HG03558 (cell line): ENCODE measurements around the gene HOXD8.

Experiments
- ATAC-seq: cut with Tn5 transposase; IDR thresholded peaks from one replicate; pipeline ENCODE4 v1.9.1; 2021; ENCODE audit warnings: moderate number of reproducible peaks; ENCODE audit not compliant: unreplicated experiment; ENCODE audit errors: extremely low read depth

The HOXD8 gene

GRCh38 chr2:176101216-176101830, 28.2 kb upstream of the HOXD8 start:
- no peak for ATAC-seq

DNA sequence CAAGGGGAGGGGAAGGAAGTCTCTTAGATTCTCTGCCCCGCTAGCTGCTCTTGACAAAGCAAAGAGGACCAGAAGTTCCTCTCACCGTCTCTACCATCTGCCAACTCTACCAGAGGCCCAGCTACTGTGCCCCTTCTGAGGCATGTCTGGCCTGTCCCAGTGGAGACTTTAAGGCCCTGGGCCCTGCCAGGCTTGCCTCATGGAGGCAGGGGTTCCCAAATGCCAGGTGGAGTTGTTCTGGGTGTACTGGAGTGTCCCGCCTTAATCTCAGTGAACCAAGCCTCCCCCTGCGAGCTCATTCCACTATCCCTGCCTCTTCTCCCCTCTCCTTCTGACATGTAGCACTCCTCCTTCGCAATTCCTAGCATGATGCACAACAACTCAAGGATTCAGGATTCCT, 27.7 kb upstream of the HOXD8 start:
- ATAC-seq, result no peak

GRCh38 chr2:176102309-176102866, 27.1 kb upstream of the HOXD8 start:
- ATAC-seq, result no peak

GRCh38 chr2:176103194-176103593, 26.3 kb upstream of the HOXD8 start:
- ATAC-seq, result no peak

DNA sequence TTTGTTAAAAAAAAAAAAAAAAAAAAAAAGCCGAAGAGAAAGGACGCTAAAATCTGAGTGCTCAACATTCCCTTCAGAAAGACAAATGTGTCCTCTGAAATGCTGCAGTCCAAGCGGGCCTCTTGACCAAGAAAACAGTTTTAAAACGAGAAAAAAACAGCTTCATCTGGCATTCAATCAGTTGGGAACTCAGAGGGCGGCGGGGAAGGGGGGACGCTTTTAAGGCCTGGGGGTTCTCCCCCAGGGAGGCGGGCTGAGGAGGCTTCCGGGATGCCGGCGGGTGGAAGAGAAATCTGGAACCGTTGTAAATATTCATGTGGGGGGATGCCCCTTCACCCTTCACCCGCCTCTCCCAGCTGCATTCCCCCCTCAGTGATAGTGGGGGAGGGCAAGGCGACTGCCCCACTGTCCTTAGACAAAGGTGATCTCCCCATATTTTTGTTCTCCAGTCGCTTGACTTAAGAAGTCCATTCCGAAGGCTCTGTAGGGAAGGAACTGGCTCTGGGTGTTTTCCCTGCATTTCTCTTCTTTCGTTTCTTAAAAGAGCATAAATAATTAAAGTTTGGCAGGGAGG, 25.7 kb upstream of the HOXD8 start:
- no peak for ATAC-seq

GRCh38 chr2:176104316-176105077, 25.0 kb upstream of the HOXD8 start:
- ATAC-seq, result no peak

DNA sequence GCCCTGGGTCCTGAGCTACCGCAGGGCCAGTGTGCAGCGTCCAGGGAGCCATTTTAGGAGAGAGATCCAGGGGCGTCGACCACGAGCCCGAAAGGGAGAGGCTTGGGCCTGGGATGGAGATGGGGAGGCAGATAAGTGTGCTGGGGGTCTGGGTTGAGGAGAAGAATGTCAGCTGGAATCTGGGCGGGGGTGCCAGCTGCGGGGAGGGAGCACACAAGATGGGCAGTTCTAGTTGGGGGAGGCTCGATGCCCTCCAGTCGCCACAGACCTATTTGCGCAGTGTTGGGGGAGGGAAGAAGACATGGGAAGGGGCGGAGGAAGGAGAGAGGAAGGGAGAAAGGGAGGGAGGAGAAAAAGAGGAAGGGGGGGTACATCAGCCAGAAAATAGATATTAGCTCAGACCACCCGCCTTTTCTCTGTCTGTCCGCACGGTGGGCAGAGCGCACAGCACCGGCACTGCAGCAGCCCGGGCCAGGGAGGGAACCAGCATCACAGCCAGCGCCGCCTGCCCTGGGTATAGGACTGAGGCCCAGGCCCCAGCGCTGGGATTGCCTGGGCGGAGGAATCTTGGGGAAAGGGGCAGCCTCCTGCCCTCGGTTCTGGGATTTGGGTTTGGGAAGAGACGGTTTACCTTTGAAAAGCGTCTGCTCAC, 24.3 kb upstream of the HOXD8 start:
- ATAC-seq, result no peak

DNA sequence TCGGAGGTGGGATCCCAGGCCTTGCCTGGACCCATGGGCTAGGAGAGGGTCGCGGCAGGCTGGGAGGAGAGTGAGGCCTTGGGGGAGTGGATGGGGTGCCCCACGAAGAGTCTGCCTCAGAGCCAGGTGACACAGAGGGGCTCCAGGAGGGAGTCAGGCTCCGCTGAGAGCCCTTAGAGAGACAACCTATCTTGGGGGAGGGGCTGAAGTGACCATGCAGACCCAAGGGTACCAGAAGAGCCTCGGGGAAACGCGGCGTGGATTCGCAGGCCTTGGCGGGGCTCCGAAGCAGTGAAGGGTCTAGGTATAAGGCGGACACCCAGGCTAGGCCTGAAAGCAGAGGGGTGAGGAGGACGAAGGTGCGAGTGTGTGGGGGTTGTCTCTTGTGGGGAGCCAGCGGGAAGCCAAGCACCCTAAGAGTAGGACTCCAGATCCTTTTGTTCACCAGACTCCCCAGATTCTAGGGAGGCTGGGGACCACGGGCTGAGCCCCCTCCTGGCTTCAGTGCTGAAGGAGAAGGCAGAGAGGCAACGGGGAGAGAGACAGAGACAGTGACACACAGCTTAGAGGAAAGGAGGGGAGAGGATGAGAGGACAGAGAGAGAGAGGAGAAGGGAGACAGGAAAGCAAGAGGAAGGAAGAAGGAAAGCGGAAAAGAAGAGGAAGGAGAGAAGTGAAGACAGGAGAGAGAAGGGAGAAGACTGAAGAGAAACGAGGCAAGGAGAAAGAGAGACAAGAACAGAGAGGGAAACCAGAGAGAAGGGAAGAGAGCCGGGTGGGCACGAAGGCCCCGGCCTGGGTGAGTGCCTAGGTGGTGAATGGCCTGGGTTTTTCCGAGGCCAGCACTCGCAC, 23.6 kb upstream of the HOXD8 start:
- ATAC-seq, result no peak

DNA sequence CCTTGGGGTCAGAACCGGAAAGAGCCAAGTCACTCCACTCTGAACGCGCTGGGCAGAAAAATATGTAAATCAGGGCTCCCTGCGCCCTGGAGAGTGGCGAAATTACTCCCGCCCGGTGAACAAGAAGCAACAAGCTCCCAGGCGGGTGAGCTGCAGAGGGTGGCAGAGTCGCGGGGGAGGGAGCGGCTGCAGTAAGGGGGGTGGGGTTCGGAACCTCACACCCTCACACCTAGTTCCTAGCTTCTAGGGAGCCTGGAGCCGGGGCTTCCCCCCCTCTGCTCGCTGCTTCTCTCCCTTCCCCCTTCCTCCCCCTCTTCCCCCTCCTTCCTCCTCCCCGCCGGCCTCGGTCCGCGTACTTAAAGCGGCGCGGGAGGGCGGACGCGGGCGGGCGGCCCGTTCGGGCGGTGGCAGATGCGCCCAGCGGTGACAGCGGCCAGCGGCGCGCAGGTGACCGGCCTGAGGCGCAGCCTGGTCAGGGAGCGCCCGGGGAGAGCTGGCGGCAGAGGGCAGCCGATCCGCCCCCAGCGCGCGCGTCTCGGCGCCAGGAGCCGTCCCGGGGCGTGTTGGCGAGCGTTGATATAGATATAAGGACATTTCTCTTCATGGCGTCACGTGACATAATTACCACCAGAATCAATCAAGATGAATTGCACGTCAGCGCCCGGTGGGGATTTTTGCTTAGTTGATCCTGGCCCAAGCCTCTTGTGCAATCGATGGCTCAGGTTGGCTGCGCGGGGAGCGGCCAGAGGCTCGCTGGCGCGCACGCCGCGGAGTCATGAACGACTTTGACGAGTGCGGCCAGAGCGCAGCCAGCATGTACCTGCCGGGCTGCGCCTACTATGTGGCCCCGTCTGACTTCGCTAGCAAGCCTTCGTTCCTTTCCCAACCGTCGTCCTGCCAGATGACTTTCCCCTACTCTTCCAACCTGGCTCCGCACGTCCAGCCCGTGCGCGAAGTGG, 22.6 kb upstream of the HOXD8 start, which contains the start of gene HOXD11:
HOXD11 (plus strand) TSS at position 700 of the 959 bp plus-strand sequence; CDS start at position 776, 76 bp downstream.
- ATAC-seq, result no peak

DNA sequence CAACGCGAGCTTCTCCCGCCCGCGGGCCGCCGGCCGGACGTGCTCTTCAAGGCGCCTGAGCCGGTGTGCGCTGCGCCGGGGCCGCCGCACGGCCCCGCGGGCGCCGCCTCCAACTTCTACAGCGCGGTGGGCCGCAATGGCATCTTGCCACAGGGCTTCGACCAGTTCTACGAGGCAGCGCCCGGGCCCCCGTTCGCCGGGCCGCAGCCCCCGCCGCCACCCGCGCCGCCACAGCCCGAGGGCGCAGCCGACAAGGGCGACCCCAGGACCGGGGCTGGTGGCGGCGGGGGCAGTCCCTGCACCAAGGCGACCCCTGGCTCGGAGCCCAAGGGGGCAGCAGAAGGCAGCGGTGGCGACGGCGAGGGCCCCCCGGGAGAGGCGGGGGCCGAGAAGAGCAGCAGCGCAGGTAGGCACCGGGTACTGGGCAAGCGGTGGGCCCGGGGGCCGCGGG, 21.7 kb upstream of the HOXD8 start:
- ATAC-seq, result no peak

GRCh38 chr2:176109192-176109901, 20.2 kb upstream of the HOXD8 start:
- ATAC-seq, result no peak

DNA sequence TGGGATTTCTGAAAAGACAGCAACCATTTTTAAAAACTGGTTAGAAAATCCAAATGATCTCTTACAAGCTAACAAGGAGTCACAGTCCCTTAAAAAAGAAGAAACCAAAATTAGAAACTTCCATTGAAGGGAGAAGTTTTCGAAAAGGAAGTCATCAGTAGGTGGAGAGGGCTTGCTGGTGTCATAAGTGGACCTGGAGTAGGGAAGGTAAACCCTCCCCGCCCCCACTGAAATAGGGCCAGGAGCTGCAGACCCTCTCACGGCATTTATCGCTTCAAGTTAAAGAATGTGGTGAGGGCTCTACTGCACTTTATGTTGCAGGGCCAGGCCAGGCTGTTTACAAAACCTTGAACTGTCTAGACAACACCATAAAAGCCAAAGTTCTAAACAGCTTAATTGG, 19.6 kb upstream of the HOXD8 start:
- ATAC-seq, result no peak

DNA sequence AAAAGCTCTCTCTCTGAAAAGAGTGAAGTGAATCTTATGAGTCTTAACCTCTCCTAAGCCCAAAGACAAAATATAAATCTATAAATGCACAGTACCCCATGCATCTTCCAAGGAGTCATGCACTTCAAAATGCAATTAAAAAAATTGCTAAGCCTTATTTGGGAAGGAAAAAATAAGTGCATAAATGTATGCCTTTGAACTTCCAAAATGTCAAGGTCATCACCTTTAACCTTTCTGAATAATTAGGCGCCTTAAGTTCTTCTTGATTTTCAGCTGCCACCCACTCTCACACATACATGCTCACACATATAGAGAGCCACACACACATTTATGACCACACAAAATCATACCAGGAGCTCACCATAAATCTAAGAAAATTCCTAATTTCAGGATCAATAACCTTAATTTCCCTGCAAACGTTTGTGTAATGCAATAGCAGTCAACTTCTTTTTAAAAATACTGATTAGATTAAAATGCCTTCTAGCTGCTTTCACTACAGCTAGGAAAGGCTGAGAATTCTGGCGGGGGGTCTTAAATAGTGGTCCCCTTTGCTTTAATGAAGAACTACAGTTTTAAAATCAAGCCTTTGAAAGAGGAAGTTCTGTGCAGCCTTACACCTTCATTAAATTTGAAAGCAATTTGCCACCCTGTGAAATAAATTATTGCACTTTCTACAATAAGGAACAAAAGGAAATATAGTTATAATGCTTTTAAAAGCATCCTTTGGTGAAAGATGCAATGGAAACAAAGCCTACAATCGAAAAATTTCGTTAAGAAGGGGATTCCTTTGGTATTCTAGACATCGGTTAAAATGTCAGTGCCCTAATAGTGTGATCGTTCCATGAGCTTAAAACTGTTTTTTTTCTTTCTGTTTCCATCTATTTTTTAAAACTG, 18.8 kb upstream of the HOXD8 start:
- ATAC-seq, result no peak

DNA sequence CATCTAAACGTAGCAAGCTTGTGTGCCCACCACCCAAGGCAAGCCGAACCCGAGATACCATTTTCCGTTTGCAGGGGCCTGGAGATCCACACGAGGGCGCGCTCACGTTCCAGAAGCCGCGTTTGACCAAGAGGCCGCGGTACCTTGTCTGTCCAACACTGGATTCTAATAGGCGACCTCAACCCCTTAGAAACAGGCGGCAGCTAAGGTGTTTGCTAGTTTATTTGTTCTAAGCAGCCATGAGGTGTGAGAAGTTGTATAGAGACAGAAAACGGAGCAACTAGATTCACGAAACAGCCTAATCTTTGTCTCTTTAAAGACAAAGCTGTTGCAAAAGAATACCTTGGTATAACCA, 18.2 kb upstream of the HOXD8 start:
- ATAC-seq, result no peak

- ATAC-seq, result no peak
These were observed 17.6 kb upstream of the HOXD8 start for GRCh38 chr2:176111846-176112374.

DNA sequence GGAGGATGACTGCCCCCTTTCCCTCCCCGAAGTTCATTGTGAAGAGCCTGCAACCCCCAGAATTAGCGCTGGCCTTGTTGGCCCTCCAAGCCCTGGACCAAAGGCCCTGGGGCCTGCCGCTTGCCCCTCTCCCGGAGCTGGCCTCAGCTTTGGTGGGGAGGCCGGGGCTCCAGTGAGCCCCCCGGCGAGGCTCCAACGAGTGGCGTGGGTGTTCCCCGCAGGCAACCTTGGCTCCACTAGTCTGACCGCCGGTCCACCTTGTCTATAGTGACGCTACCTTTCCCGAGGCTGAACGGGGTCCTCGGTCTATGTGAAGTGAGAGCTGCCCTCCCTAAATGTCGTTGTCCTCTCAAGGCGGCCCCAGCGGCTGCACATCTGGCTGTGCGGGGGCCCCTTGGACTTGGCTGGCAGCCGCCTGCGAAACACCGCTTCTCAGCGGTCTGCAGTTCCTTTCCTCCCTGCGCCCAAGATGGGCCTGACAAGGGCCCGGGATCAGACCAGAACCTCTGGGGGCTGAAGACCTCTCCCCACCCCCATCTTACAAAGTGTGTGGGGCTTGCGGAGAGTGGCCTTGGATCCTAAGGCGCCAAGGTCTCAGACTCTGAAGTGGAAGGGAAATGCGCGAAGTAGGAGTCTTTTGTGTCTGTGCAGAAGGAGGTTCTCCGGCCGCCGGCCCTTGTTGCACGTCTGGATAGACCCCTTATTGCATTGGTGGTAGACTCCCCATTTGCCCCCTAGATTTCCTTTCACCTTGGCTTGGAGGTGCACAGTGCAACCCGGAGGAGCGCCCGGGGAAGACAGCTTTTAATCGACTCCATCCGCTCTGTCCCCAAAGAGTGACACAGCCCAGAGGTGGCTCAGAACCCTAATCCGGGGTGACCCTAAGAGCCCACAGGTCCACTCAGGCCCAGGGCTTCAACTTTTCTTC, 16.9 kb upstream of the HOXD8 start:
- ATAC-seq, result no peak
